ENCODE data around the gene SLC25A53. TPM values are rescaled to one million over a fixed set of nuclear protein-coding genes. Genes with fewer than 3 reads are reported as not detected.

SLC25A53 gene
- total RNA-seq (2014; rRNA removed; shearing (Covaris generic)): 6.5 and 7.4 TPM in 2 replicates

GRCh38 chrX:104156630-104157529, at the start of gene SLC25A53:
SLC25A53 (minus strand) TSS chrX:104157009; CDS start chrX:104105257, 51,752 bp downstream.
- peak; percentile 77 for DNase-seq (ENCODE audit: low spot score)

- no peak for DNase-seq (ENCODE audit: low spot score)
Measured at GRCh38 chrX:104205548-104205947, 48.7 kb upstream of the SLC25A53 start.

GRCh38 chrX:104195489-104196084, 38.8 kb upstream of the SLC25A53 start:
- DNase-seq (ENCODE audit: low spot score): peak; percentile 65

GRCh38 chrX:104195013-104195412, 38.2 kb upstream of the SLC25A53 start:
- no peak for DNase-seq (ENCODE audit: low spot score)

- no peak for DNase-seq (ENCODE audit: low spot score)
Measured at GRCh38 chrX:104193485-104193884, 36.7 kb upstream of the SLC25A53 start.

GRCh38 chrX:104189837-104190236, 33.0 kb upstream of the SLC25A53 start:
- DNase-seq (ENCODE audit: low spot score): no peak

GRCh38 chrX:104187931-104188330, 31.1 kb upstream of the SLC25A53 start:
- DNase-seq (ENCODE audit: low spot score): no peak

GRCh38 chrX:104183685-104184084, 26.9 kb upstream of the SLC25A53 start:
- DNase-seq (ENCODE audit: low spot score): no peak

- no peak for DNase-seq (ENCODE audit: low spot score)
Measured at GRCh38 chrX:104173841-104174240, 17.0 kb upstream of the SLC25A53 start.

GRCh38 chrX:104172788-104173187, 16.0 kb upstream of the SLC25A53 start:
- no peak for DNase-seq (ENCODE audit: low spot score)

- DNase-seq (ENCODE audit: low spot score): no peak
Measured at GRCh38 chrX:104172121-104172520, 15.3 kb upstream of the SLC25A53 start.

GRCh38 chrX:104168127-104168526, 11.3 kb upstream of the SLC25A53 start:
- DNase-seq (ENCODE audit: low spot score): no peak

- no peak for DNase-seq (ENCODE audit: low spot score)
Measured at GRCh38 chrX:104166735-104167436, 10.1 kb upstream of the SLC25A53 start.

- peak; percentile 87 for DNase-seq (ENCODE audit: low spot score)
Measured at GRCh38 chrX:104165894-104166734, 9.3 kb upstream of the SLC25A53 start, which contains the start of gene FAM199X. FAM199X (plus strand) TSS chrX:104166453; CDS start chrX:104166786, 333 bp downstream.

- DNase-seq (ENCODE audit: low spot score): no peak
Measured at GRCh38 chrX:104151037-104151436, 5.8 kb downstream of the SLC25A53 start.

- DNase-seq (ENCODE audit: low spot score): no peak
Measured at GRCh38 chrX:104141087-104141760, 15.6 kb downstream of the SLC25A53 start.

- no peak for DNase-seq (ENCODE audit: low spot score)
Measured at GRCh38 chrX:104137496-104137895, 19.3 kb downstream of the SLC25A53 start.

- peak; percentile 88 for DNase-seq (ENCODE audit: low spot score)
Measured at GRCh38 chrX:104136241-104137019, 20.4 kb downstream of the SLC25A53 start.

- no peak for DNase-seq (ENCODE audit: low spot score)
Measured at GRCh38 chrX:104135677-104136076, 21.1 kb downstream of the SLC25A53 start.
